CD14-positive monocyte (primary cell): ENCODE results near the gene AFM. TPM values are rescaled to one million over a fixed set of nuclear protein-coding genes. Genes with fewer than 3 reads are reported as not detected.

ENCODE experiments used
- DNase-seq, 3 donors: peaks; one replicate each; pipeline ENCODE4 v3.0.0-alpha.2; 2011 to 2022
- H2AFZ ChIP-seq: 2 replicates; pipeline ENCODE4 v1.6.0; 2012; ENCODE audit warnings: mild to moderate bottlenecking, low read depth, low read length, inconsistent platforms; ENCODE audit not compliant: insufficient read depth, poor library complexity, severe bottlenecking
- H3K27ac ChIP-seq, 2 donors: 1 replicate in 1 of 2; 2 replicates in 1 of 2; pipeline ENCODE4 v1.5.1; 2012 to 2013; ENCODE audit warnings: low read length in 2 of 2, control low read depth in 1 of 2, inconsistent platforms in 1 of 2, low read depth in 1 of 2, mild to moderate bottlenecking in 1 of 2
- H3K27me3 ChIP-seq, 2 donors: one replicate each; pipeline versions ENCODE4 v1.6.0 to v1.6.1; 2011 to 2013; ENCODE audit warnings: low read length in 2 of 2; ENCODE audit not compliant: control insufficient read depth in 2 of 2, insufficient read depth in 2 of 2
- H3K36me3 ChIP-seq, 2 donors: replicated peaks in 1 of 2; 1 replicate in 1 of 2; 2 replicates in 1 of 2; pipeline versions ENCODE4 v1.5.1 to v1.6.1; 2012 to 2013; ENCODE audit warnings: low read length in 2 of 2, control low read depth in 1 of 2, inconsistent platforms in 1 of 2, mild to moderate bottlenecking in 1 of 2; ENCODE audit not compliant: insufficient read depth in 2 of 2, control insufficient read depth in 1 of 2
- H3K4me1 ChIP-seq, 2 donors: 1 replicate in 1 of 2; 2 replicates in 1 of 2; pipeline versions ENCODE4 v1.5.1 to v1.6.1; 2012 to 2013; ENCODE audit warnings: low read length in 2 of 2, control low read depth in 1 of 2, inconsistent platforms in 1 of 2, mild to moderate bottlenecking in 1 of 2, moderate library complexity in 1 of 2; ENCODE audit not compliant: insufficient read depth in 2 of 2, control insufficient read depth in 1 of 2
- H3K4me2 ChIP-seq: replicated peaks from 2 replicates; pipeline ENCODE3; 2012; ENCODE audit warnings: low read length, moderate library complexity, mild to moderate bottlenecking; ENCODE audit not compliant: poor library complexity, severe bottlenecking; ENCODE audit errors: extremely low read depth
- H3K4me3 ChIP-seq, 3 experiments: fragments of 200-600 bp in 1 of 3; sonication (generic) in 1 of 3; replicated peaks in 1 of 3; 1 replicate in 2 of 3; 2 replicates in 1 of 3; pipeline ENCODE4 v1.5.1; 2011 to 2013; ENCODE audit warnings: low read length in 3 of 3, mild to moderate bottlenecking in 3 of 3, control low read depth in 2 of 3, low read depth in 2 of 3, inconsistent platforms in 1 of 3, moderate library complexity in 1 of 3
- H3K79me2 ChIP-seq: 2 replicates; pipeline ENCODE4 v1.6.0; 2012; ENCODE audit warnings: mild to moderate bottlenecking, control low read depth, inconsistent platforms, low read length, moderate library complexity; ENCODE audit not compliant: insufficient read depth
- H3K9ac ChIP-seq: 2 replicates; pipeline ENCODE4 v1.6.0; 2017; ENCODE audit warnings: low read length, mild to moderate bottlenecking; ENCODE audit not compliant: insufficient read depth, poor library complexity, severe bottlenecking
- H3K9me3 ChIP-seq, 2 donors: replicated peaks in 1 of 2; 1 replicate in 1 of 2; 2 replicates in 1 of 2; pipeline versions ENCODE4 v1.5.1 to v1.6.1; 2012 to 2013; ENCODE audit warnings: low read length in 2 of 2, control low read depth in 1 of 2; ENCODE audit not compliant: control insufficient read depth in 1 of 2, insufficient read depth in 1 of 2
- H4K20me1 ChIP-seq: 2 replicates; pipeline ENCODE4 v1.6.0; 2012; ENCODE audit warnings: mild to moderate bottlenecking, low read length, control low read depth, moderate library complexity; ENCODE audit not compliant: insufficient read depth
- H3K27ac Mint-ChIP-seq, 7 donors: one replicate each; pipeline ENCODE4 v1.8.0; 2020; ENCODE audit warnings: mild to moderate bottlenecking in 7 of 7, mixed read lengths in 7 of 7, moderate library complexity in 6 of 7, inconsistent platforms in 2 of 7
- H3K27me3 Mint-ChIP-seq, 3 donors: one replicate each; pipeline ENCODE4 v1.8.0; 2021 to 2022; ENCODE audit warnings: low read depth in 3 of 3, mild to moderate bottlenecking in 3 of 3, mixed read lengths in 3 of 3, moderate library complexity in 3 of 3, inconsistent platforms in 1 of 3
- H3K36me3 Mint-ChIP-seq, 2 donors: one replicate each; pipeline ENCODE4 v1.8.0; 2020; ENCODE audit warnings: mixed read lengths in 2 of 2, inconsistent platforms in 1 of 2, mild to moderate bottlenecking in 1 of 2
- H3K4me1 Mint-ChIP-seq: one replicate; pipeline ENCODE4 v1.8.0; 2020; ENCODE audit warnings: mild to moderate bottlenecking, mixed read lengths
- H3K4me3 Mint-ChIP-seq, 2 donors: one replicate each; pipeline ENCODE4 v1.8.0; 2020; ENCODE audit warnings: mild to moderate bottlenecking in 2 of 2, mixed read lengths in 2 of 2, moderate library complexity in 1 of 2
- H3K9me3 Mint-ChIP-seq, 7 donors: one replicate each; pipeline ENCODE4 v1.8.0; 2020 to 2022; ENCODE audit warnings: mixed read lengths in 7 of 7, mild to moderate bottlenecking in 6 of 7, moderate library complexity in 6 of 7, inconsistent platforms in 2 of 7
- WGBS: methylation state at CpG from one replicate; pipeline ENCODE4 v1.1.5; 2013; ENCODE audit warnings: missing lambda C conversion rate; ENCODE audit not compliant: insufficient coverage; 5-methylcytosine and 5-hydroxymethylcytosine counted together
- intact Hi-C, 2 donors: fragments of 100-400 bp; cut with micrococcal nuclease; formaldehyde crosslinking; loops; one replicate each; pipeline versions ENCODE4 v1.15.0 to v1.15.1; 2023
- polyA plus RNA-seq, 3 donors: library from polyadenylated mRNA; depleted of rRNA in 1 of 3; unstranded in 2 of 3; stranded (reverse) in 1 of 3; fragments of 300-500 nt in 2 of 3; fragments of >200 nt in 1 of 3; fragmentation: Illumina TruSeq in 2 of 3; gene quantifications; 1 replicate in 2 of 3; 2 replicates in 1 of 3; pipeline ENCODE4 v1.2.3, GENCODE V29; 2012 to 2021
- TF ChIP-seq, protein P1 (sequence below): fragments of 200-600 bp; IDR thresholded peaks from one replicate; pipeline ENCODE4 v1.8.0; 2022; ENCODE audit warnings: antibody characterized with exemption, mild to moderate bottlenecking

The AFM gene
- polyA plus RNA-seq, 3 donors = not detected

- Histone ChIP-seq H3K36me3 (no peaks in the 10 kb centered on the region), H3K4me2 (no peak overlapping the region), H3K27ac (no peak overlapping the region), H2AFZ (no peak overlapping the region), H3K9ac (no peak overlapping the region), H3K4me1 (no peaks in the 10 kb centered on the region), H4K20me1 (no peaks in the 10 kb centered on the region), H3K4me3 (no peak overlapping the region), H3K79me2 (no peaks in the 10 kb centered on the region), H3K9me3 (no peaks in the 10 kb centered on the region), H3K27me3 (no peaks in the 10 kb centered on the region)
- no peak for DNase-seq
- Mint-ChIP-seq H3K4me3 (no peak overlapping the region), H3K4me1 (no peaks in the 10 kb centered on the region), H3K36me3 (no peaks in the 10 kb centered on the region), H3K27me3 (peaks cover 0 to 1% (median 0%) of the 10 kb centered on the region in 3 donors), H3K27ac (no peak overlapping the region), H3K9me3 (no peaks in the 10 kb centered on the region)
- TF ChIP-seq, protein P1, sequence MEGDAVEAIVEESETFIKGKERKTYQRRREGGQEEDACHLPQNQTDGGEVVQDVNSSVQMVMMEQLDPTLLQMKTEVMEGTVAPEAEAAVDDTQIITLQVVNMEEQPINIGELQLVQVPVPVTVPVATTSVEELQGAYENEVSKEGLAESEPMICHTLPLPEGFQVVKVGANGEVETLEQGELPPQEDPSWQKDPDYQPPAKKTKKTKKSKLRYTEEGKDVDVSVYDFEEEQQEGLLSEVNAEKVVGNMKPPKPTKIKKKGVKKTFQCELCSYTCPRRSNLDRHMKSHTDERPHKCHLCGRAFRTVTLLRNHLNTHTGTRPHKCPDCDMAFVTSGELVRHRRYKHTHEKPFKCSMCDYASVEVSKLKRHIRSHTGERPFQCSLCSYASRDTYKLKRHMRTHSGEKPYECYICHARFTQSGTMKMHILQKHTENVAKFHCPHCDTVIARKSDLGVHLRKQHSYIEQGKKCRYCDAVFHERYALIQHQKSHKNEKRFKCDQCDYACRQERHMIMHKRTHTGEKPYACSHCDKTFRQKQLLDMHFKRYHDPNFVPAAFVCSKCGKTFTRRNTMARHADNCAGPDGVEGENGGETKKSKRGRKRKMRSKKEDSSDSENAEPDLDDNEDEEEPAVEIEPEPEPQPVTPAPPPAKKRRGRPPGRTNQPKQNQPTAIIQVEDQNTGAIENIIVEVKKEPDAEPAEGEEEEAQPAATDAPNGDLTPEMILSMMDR = no peak
- WGBS = no CpG with 5 or more reads among the region's 3 CpGs
- intact Hi-C loops = no loop called here
Observed at GRCh38 chr4:73440653-73441052, 40.9 kb upstream of the AFM start.

- H3K27ac Mint-ChIP-seq = no peak overlapping the region
- no peaks in the 10 kb centered on the region for H3K27me3 ChIP-seq
Observed at GRCh38 chr4:73442275-73442674, 39.3 kb upstream of the AFM start.

More at GRCh38 chr4:73442275-73442674, 39.3 kb upstream of the AFM start:
- intact Hi-C loops = no loop called here
- Histone ChIP-seq H4K20me1 (no peaks in the 10 kb centered on the region), H3K36me3 (no peaks in the 10 kb centered on the region), H3K9me3 (no peaks in the 10 kb centered on the region), H3K79me2 (no peaks in the 10 kb centered on the region), H3K27ac (no peak overlapping the region), H3K4me3 (no peak overlapping the region), H3K9ac (no peak overlapping the region), H3K4me1 (no peaks in the 10 kb centered on the region), H2AFZ (no peak overlapping the region), H3K4me2 (no peak overlapping the region)
- H3K9me3 Mint-ChIP-seq = no peaks in the 10 kb centered on the region
- TF ChIP-seq, protein P1 = no peak
- DNase-seq = no peak
- no peaks in the 10 kb centered on the region for H3K4me1 Mint-ChIP-seq
- WGBS = 100% methylated on average over 1 of the region's 5 CpGs
- H3K36me3 Mint-ChIP-seq = no peaks in the 10 kb centered on the region
- H3K4me3 Mint-ChIP-seq = no peak overlapping the region
- peaks cover 0 to 2% (median 1%) of the 10 kb centered on the region in 3 donors for H3K27me3 Mint-ChIP-seq
